ENCODE results near the gene FLCN. TPM values are rescaled to one million over a fixed set of nuclear protein-coding genes. Genes with fewer than 3 reads are reported as not detected.

The FLCN gene
- total RNA-seq, 1 experiment from 2014 or later: 38.8 TPM

GRCh38 chr17:17239832-17240231 is 2.9 kb upstream of the FLCN start:
- TF ChIP-seq EZH2 (IDR thresholded peaks at IDR 0.05; ENCODE audit: low read depth): no peak
- TF ChIP-seq CTCF (conservative IDR thresholded peaks at IDR 0.05): no peak
- no peak for DNase-seq
- Histone ChIP-seq H3K9me3 (ENCODE audit: insufficient read depth, low read depth) (no peaks in the 10 kb centered on the region), H3K79me2 (ENCODE audit: low read depth) (peaks cover 21% of the 10 kb centered on the region), H3F3A (ENCODE audit: insufficient read depth, low read depth) (peaks cover 5% of the 10 kb centered on the region; the same call in 1 of the 2 replicates), H3K4me3 (no peak overlapping the region), H3K4me2 (no peak overlapping the region), H3K36me3 (ENCODE audit: low read depth) (no peaks in the 10 kb centered on the region), H3K9me2 (ENCODE audit: insufficient read depth) (no peaks in the 10 kb centered on the region), H3K27me3 (ENCODE audit: insufficient read depth, low read depth) (no peaks in the 10 kb centered on the region), H3K4me1 (replicated peaks; ENCODE audit: insufficient read depth) (peaks cover 19% of the 10 kb centered on the region), H4K20me1 (ENCODE audit: insufficient read depth) (peaks cover 15% of the 10 kb centered on the region), H2AFZ (no peak overlapping the region), H3K27ac (no peak overlapping the region)
- BruUV-seq (replicated peaks): no TSS peak
- ChIA-PET POLR2A (ENCODE audit: unreplicated experiment) (no interaction called here), CTCF (no interaction called here)
- intact Hi-C loops (cut with micrococcal nuclease; ENCODE audit: unreplicated experiment): no loop called here

- H3K9me2 ChIP-seq (ENCODE audit: insufficient read depth): no peaks in the 10 kb centered on the region
- TF ChIP-seq EZH2 (IDR thresholded peaks at IDR 0.05; ENCODE audit: low read depth) (no peak), CTCF (conservative IDR thresholded peaks at IDR 0.05) (no peak)
- H3K36me3 ChIP-seq (ENCODE audit: low read depth): 0 out of 2 replicates have a peak, but pooled peaks cover 8% of the 10 kb centered on the region
- peaks cover 37% of the 10 kb centered on the region for H4K20me1 ChIP-seq (ENCODE audit: insufficient read depth)
- POLR2A ChIA-PET (ENCODE audit: unreplicated experiment): no interaction called here
- BruUV-seq (replicated peaks): TSS peak; percentile 71
- intact Hi-C loops (cut with micrococcal nuclease; ENCODE audit: unreplicated experiment): no loop called here
- CTCF ChIA-PET: no interaction called here
- no peaks in the 10 kb centered on the region for H3K9me3 ChIP-seq (ENCODE audit: insufficient read depth, low read depth)
- DNase-seq: peak; percentile 30 to 43
- peak overlapping the region; percentile 82 for H3K27ac ChIP-seq
- H3F3A ChIP-seq (ENCODE audit: insufficient read depth, low read depth): 0 out of 2 replicates have a peak, but pooled peaks cover 5% of the 10 kb centered on the region
- peak overlapping the region; percentile 96 for H2AFZ ChIP-seq
- peaks cover 19% of the 10 kb centered on the region for H3K4me1 ChIP-seq (replicated peaks; ENCODE audit: insufficient read depth)
- H3K4me2 ChIP-seq: peak overlapping the region; percentile 95
- no peaks in the 10 kb centered on the region for H3K27me3 ChIP-seq (ENCODE audit: insufficient read depth, low read depth)
- peaks cover 41% of the 10 kb centered on the region for H3K79me2 ChIP-seq (ENCODE audit: low read depth)
- peak overlapping the region; percentile 87 for H3K4me3 ChIP-seq
Observed at GRCh38 chr17:17236295-17237025, 508 bp downstream of the FLCN start.

- DNase-seq: peak in 1 of 2 experiments; percentile 25
- H3F3A ChIP-seq (ENCODE audit: insufficient read depth, low read depth): no peaks in the 10 kb centered on the region
- ChIA-PET CTCF (no interaction called here), POLR2A (ENCODE audit: unreplicated experiment) (no interaction called here)
- peaks cover 37% of the 10 kb centered on the region for H4K20me1 ChIP-seq (ENCODE audit: insufficient read depth)
- no peaks in the 10 kb centered on the region for H3K9me3 ChIP-seq (ENCODE audit: insufficient read depth, low read depth)
- TF ChIP-seq EZH2 (IDR thresholded peaks at IDR 0.05; ENCODE audit: low read depth) (no peak), CTCF (conservative IDR thresholded peaks at IDR 0.05) (no peak)
- peaks cover 41% of the 10 kb centered on the region for H3K79me2 ChIP-seq (ENCODE audit: low read depth)
- peak overlapping the region; percentile 87 for H3K4me3 ChIP-seq
- no TSS peak for BruUV-seq (replicated peaks)
- H3K36me3 ChIP-seq (ENCODE audit: low read depth): 0 out of 2 replicates have a peak, but pooled peaks cover 8% of the 10 kb centered on the region
- H3K27me3 ChIP-seq (ENCODE audit: insufficient read depth, low read depth): no peaks in the 10 kb centered on the region
- H3K27ac ChIP-seq: no peak overlapping the region
- peaks cover 19% of the 10 kb centered on the region for H3K4me1 ChIP-seq (replicated peaks; ENCODE audit: insufficient read depth)
- H2AFZ ChIP-seq: no peak overlapping the region
- no peaks in the 10 kb centered on the region for H3K9me2 ChIP-seq (ENCODE audit: insufficient read depth)
- peak overlapping the region; percentile 95 for H3K4me2 ChIP-seq
- intact Hi-C loops (cut with micrococcal nuclease; ENCODE audit: unreplicated experiment): no loop called here
Observed at GRCh38 chr17:17235212-17236174, 1.5 kb downstream of the FLCN start.

All from PC-9 (cell line).